Subcutaneous abdominal adipose tissue (tissue), 5 donors: ENCODE results near the gene PRM3.
A peak's percentile ranks its signal among the peaks of the same experiment; 100 is the strongest.

Experiments
- H3K27ac ChIP-seq: one replicate; pipeline ENCODE4 v1.7.0; 2013; ENCODE audit warnings: low read depth, mild to moderate bottlenecking, inconsistent platforms, low read length, moderate library complexity
- H3K27me3 ChIP-seq, 5 donors: one replicate each; pipeline ENCODE4 v1.7.0; 2013; ENCODE audit warnings: low read length in 5 of 5, inconsistent platforms in 1 of 5; ENCODE audit not compliant: control insufficient read depth in 5 of 5, insufficient read depth in 4 of 5
- H3K36me3 ChIP-seq, 5 donors: one replicate each; pipeline ENCODE4 v1.7.0; 2013; ENCODE audit warnings: low read length in 5 of 5; ENCODE audit not compliant: control insufficient read depth in 5 of 5, insufficient read depth in 5 of 5
- H3K4me1 ChIP-seq, 5 donors: one replicate each; pipeline ENCODE4 v1.7.0; 2013; ENCODE audit warnings: low read length in 5 of 5, mild to moderate bottlenecking in 3 of 5, moderate library complexity in 1 of 5; ENCODE audit not compliant: control insufficient read depth in 5 of 5, insufficient read depth in 5 of 5
- H3K4me3 ChIP-seq, 5 donors: one replicate each; pipeline ENCODE4 v1.7.0; 2013; ENCODE audit warnings: low read length in 5 of 5, low read depth in 1 of 5
- H3K9ac ChIP-seq, 5 donors: one replicate each; pipeline ENCODE4 v1.7.0; 2013; ENCODE audit warnings: low read length in 5 of 5, mild to moderate bottlenecking in 4 of 5, moderate library complexity in 3 of 5
- H3K9me3 ChIP-seq, 5 donors: one replicate each; pipeline ENCODE4 v1.7.0; 2013; ENCODE audit warnings: low read length in 5 of 5; ENCODE audit not compliant: control insufficient read depth in 5 of 5
- donor health status: healthy.
- donor health status: healthy.
- donor health status: healthy.
- donor health status: healthy.
- donor health status: healthy.

The PRM3 gene, protein sequence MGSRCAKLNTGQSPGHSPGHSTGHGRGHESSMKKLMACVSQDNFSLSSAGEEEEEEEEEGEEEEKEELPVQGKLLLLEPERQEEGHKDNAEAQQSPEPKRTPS

DNA sequence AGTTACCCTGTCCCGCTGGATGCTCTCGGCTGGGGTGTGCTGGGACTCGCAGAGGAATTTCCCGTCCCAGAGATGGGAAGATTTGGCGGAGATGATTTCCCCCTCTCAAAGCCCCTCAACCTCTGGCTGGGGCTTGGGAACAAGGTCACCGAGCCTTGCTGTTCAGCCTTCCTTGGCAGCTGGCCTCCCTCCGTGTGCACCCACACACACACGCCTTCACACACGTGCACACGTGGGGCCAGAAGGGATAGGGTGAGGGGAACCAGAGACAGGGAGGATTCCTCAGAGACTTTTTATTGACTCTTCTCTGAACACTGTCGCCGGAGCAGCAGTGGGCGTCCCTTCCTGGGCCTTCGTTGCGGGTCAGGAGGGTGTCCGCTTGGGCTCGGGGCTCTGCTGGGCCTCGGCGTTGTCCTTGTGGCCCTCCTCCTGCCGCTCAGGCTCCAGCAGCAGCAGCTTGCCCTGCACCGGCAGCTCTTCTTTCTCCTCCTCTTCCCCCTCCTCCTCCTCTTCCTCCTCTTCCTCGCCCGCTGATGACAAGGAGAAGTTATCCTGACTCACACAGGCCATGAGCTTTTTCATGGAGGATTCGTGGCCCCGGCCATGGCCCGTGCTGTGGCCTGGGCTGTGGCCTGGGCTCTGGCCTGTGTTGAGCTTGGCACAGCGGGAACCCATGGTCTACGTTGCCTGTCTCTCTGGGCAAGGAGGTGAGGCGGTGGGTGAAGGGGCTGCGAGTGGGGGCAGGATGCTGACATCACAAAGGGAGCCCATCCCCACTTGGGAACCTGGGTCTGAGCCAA, at the start of gene PRM3:
PRM3 (minus strand) TSS at position 709 of the 800 bp plus-strand sequence; CDS start at position 675, 34 bp downstream.
- peaks cover 0 to 6% (median 0%) of the 10 kb centered on the region in 5 donors for H3K27me3 ChIP-seq
- H3K9ac ChIP-seq = no peak within 1 kb of the TSS
- H3K4me3 ChIP-seq = no peak within 1 kb of the TSS
- no peaks in the 10 kb centered on the region for H3K9me3 ChIP-seq
- no peaks in the 10 kb centered on the region for H3K36me3 ChIP-seq
- H3K27ac ChIP-seq = no peak within 1 kb of the TSS
- no peaks in the 10 kb centered on the region for H3K4me1 ChIP-seq

DNA sequence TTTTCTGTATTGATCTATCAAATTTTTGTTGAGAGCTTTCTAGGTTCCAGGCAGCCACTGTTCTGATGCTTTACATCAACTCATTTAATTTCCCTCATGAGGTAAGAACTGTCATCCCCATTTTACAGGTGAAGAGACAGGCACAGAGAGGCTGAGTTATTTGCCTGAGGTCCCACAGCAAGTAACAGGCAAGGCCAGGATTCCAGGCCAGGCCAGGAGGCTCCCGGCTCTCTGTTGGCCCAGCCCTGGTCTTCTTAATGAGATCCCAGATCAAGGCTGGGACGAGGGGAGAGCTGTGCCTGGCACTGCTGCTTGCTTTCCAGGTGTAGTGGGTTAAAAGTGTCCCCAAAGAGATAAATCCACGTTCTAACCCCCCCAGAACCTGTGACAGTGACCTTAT, 49.4 kb upstream of the PRM3 start:
- H3K9ac ChIP-seq = no peak overlapping the region
- H3K9me3 ChIP-seq = no peaks in the 10 kb centered on the region
- H3K36me3 ChIP-seq = no peaks in the 10 kb centered on the region
- peaks cover 0 to 13% (median 0%) of the 10 kb centered on the region in 5 donors for H3K4me1 ChIP-seq
- no peaks in the 10 kb centered on the region for H3K27me3 ChIP-seq
- no peak overlapping the region for H3K4me3 ChIP-seq
- H3K27ac ChIP-seq = no peak overlapping the region

- peaks cover 0 to 12% (median 0%) of the 10 kb centered on the region in 5 donors for H3K4me1 ChIP-seq
- H3K9me3 ChIP-seq = no peaks in the 10 kb centered on the region
- no peaks in the 10 kb centered on the region for H3K27me3 ChIP-seq
- H3K4me3 ChIP-seq = no peak overlapping the region
- H3K36me3 ChIP-seq = no peaks in the 10 kb centered on the region
- no peak overlapping the region for H3K9ac ChIP-seq
- no peak overlapping the region for H3K27ac ChIP-seq
Observed at GRCh38 chr16:11321662-11322061, 48.2 kb upstream of the PRM3 start.

DNA sequence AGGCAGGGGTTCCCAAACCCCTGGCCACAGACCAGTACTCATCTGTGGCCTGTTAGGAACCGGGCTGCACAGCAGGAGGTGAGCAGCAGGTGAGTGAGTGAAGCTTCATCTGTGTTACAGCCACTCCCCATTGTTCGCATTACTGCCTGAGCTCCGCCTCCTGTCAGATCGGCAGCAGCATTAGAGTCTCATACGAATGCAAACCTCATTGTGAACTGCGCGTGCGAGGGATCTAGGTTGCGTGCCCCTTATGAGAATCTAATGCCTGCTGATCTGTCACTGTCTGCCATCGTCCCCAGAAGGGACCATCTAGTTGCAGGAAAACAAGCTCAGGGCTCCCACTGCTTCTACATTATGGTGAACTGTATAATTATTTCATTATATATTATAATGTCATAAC, 46.7 kb upstream of the PRM3 start:
- Histone ChIP-seq H3K4me1 (peaks cover 0 to under 1% (median 0%) of the 10 kb centered on the region in 5 donors), H3K9ac (no peak overlapping the region), H3K27me3 (peaks cover 0 to 4% (median 0%) of the 10 kb centered on the region in 5 donors), H3K9me3 (no peaks in the 10 kb centered on the region), H3K36me3 (no peaks in the 10 kb centered on the region), H3K27ac (no peak overlapping the region), H3K4me3 (no peak overlapping the region)

DNA sequence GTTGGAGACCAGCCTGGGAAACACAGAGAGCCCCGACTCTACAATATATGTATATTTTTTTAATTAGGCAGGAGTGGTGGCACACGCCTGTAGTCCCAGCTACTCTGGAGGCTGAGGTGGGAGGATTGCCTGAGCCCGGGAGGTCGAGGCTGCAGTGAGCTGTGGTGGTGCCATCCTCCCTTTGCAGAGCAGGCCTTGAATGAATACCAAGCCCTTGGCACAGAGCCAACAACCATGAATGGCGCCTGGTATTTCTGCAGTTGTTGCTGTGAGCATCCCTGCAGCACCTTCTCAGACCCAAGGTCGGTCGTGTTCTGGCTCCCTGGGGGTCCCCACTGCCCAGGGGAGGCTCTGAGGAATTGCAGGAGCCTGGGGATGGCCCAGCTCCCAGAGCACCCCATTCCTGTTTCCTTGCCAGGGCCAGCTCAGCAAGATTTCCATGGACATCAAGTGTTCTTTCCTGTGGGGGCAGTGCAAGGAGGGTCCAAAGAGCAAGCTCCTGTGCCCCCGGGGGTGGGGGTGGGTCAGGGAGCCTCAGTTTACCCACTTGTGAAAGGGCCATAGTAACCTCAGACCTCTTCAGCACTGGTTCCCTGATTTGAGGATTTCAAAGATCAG, 46.2 kb upstream of the PRM3 start:
- no peak overlapping the region for H3K9ac ChIP-seq
- H3K9me3 ChIP-seq = no peaks in the 10 kb centered on the region
- no peak overlapping the region for H3K27ac ChIP-seq
- no peaks in the 10 kb centered on the region for H3K4me1 ChIP-seq
- H3K36me3 ChIP-seq = no peaks in the 10 kb centered on the region
- no peak overlapping the region for H3K4me3 ChIP-seq
- H3K27me3 ChIP-seq = peaks cover 0 to 4% (median 0%) of the 10 kb centered on the region in 5 donors

- H3K9me3 ChIP-seq = no peaks in the 10 kb centered on the region
- no peaks in the 10 kb centered on the region for H3K36me3 ChIP-seq
- H3K27ac ChIP-seq = no peak overlapping the region
- no peaks in the 10 kb centered on the region for H3K4me1 ChIP-seq
- no peak overlapping the region for H3K4me3 ChIP-seq
- peaks cover 0 to 4% (median 0%) of the 10 kb centered on the region in 5 donors for H3K27me3 ChIP-seq
- H3K9ac ChIP-seq = no peak overlapping the region
Observed at GRCh38 chr16:11318817-11319216, 45.4 kb upstream of the PRM3 start.

DNA sequence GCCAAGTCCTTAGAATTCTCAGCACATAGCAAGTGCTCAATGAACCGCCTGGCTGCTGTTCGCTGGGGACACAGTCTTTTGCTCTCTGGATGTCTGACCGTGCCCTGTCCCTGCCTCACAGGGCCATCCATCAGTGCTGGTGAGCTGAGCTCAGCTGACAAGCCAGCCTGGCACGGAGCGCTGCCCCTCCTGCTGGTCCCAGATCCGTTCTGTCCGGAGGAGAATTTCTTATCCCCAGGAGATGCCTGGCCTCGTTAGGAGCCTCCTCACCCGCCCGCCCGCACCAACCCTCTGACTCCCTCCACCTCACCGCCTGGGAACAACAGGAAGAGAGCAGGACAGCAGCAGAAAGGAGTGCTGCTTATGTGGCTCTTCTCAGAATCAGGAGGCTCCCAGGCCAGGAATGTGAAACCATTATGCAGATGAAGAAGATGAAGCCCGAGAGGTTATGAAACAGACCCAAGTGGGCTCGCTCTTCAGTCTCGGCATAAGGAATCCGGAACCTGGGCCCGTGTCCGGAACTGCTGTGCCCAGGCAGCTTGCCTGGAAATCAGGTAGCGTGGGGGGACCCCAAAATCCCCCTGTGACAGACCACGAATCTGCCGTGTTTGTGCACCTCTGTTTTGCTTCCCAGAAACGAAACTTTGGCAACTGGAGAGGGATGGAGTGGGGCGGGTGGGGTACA, 43.0 kb upstream of the PRM3 start:
- H3K9ac ChIP-seq = peak overlapping the region in 1 of 5 donors; percentile 4
- H3K27ac ChIP-seq = no peak overlapping the region
- no peaks in the 10 kb centered on the region for H3K9me3 ChIP-seq
- H3K36me3 ChIP-seq = no peaks in the 10 kb centered on the region
- peaks cover 0 to 4% (median 0%) of the 10 kb centered on the region in 5 donors for H3K27me3 ChIP-seq
- H3K4me1 ChIP-seq = peaks cover 0 to 8% (median 1%) of the 10 kb centered on the region in 5 donors
- H3K4me3 ChIP-seq = no peak overlapping the region

- Histone ChIP-seq H3K4me3 (no peak overlapping the region), H3K27me3 (peaks cover 0 to 4% (median 0%) of the 10 kb centered on the region in 5 donors), H3K9me3 (no peaks in the 10 kb centered on the region), H3K4me1 (peaks cover 0 to 16% (median 2%) of the 10 kb centered on the region in 5 donors), H3K36me3 (no peaks in the 10 kb centered on the region), H3K9ac (no peak overlapping the region), H3K27ac (no peak overlapping the region)
Observed at GRCh38 chr16:11315510-11315909, 42.1 kb upstream of the PRM3 start.

DNA sequence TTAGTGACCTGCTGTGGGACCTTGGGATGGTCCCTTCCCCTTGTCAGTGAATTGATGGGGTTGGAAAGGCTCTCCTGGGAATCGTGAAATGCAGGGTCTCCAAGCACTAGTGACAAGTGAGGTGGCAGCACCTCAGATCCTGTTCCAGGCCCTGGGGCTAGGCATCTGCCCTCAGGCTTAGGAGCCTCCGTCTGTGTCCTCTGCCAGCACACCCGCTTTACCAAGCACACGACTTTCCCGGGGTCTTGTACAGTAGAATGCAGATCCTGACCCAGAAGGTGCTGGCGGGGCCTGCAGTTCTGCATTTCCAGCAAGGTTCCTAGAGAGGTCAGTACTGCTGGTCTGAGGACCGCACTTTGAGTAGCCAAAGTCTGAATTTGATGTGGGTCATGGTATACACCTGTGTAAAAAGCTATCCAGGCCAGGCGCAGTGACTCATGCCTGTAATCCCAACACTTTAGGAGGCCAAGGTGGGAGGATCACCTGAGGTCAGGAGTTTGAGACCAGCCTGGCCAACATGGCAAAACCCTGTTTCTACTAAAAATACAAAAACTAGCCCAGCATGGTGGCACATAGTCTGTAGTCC, 41.0 kb upstream of the PRM3 start:
- H3K9ac ChIP-seq = no peak overlapping the region
- no peak overlapping the region for H3K4me3 ChIP-seq
- no peaks in the 10 kb centered on the region for H3K36me3 ChIP-seq
- H3K4me1 ChIP-seq = peaks cover 0 to 24% (median 3%) of the 10 kb centered on the region in 5 donors
- peaks cover 0 to 4% (median 0%) of the 10 kb centered on the region in 5 donors for H3K27me3 ChIP-seq
- no peaks in the 10 kb centered on the region for H3K9me3 ChIP-seq
- no peak overlapping the region for H3K27ac ChIP-seq
